Endothelial cell of hepatic sinusoid (primary cell): ENCODE measurements around the gene AACS.
"Not testable (repeated sequence)": the region's sequence is repeated elsewhere in the genome, so short reads cannot be mapped to it uniquely, and the experiment has no call there.

Source experiments
- in situ Hi-C: cut with HindIII; loops from 2 replicates; pipeline ENCODE4 v1.10.0; 2017; ENCODE audit warnings: low sequenced_read_pairs

Gene AACS

GRCh38 chr12:125121106-125121505 lies 55.9 kb downstream of the AACS start:
- in situ Hi-C loops = no loop called here

- in situ Hi-C loops = no loop called here
Observed at GRCh38 chr12:125122668-125123067, 57.4 kb downstream of the AACS start.

GRCh38 chr12:125124320-125124966 lies 59.2 kb downstream of the AACS start:
- in situ Hi-C loops = no loop called here

GRCh38 chr12:125125271-125125670 lies 60.0 kb downstream of the AACS start:
- in situ Hi-C loops = no loop called here

- in situ Hi-C loops = no loop called here
Observed at GRCh38 chr12:125128439-125129178, 63.4 kb downstream of the AACS start.

- in situ Hi-C loops = no loop called here
Observed at GRCh38 chr12:125129179-125129571, 63.9 kb downstream of the AACS start.

GRCh38 chr12:125129591-125130255 lies 64.5 kb downstream of the AACS start:
- in situ Hi-C loops = no loop called here

GRCh38 chr12:125131958-125132357 lies 66.7 kb downstream of the AACS start:
- in situ Hi-C loops = no loop called here

GRCh38 chr12:125132698-125133400 lies 67.6 kb downstream of the AACS start:
- in situ Hi-C loops = no loop called here

- in situ Hi-C loops = no loop called here
Observed at GRCh38 chr12:125133616-125134015, 68.4 kb downstream of the AACS start.

- in situ Hi-C loops = no loop called here
Observed at GRCh38 chr12:125134576-125134975, 69.3 kb downstream of the AACS start.

- in situ Hi-C loops = no loop called here
Observed at GRCh38 chr12:125135906-125136305, 70.7 kb downstream of the AACS start.

- in situ Hi-C loops = no loop called here
Observed at GRCh38 chr12:125136702-125137101, 71.5 kb downstream of the AACS start.

GRCh38 chr12:125137766-125138344 lies 72.6 kb downstream of the AACS start:
- in situ Hi-C loops = no loop called here

- in situ Hi-C loops = no loop called here
Observed at GRCh38 chr12:125140279-125141209, 75.3 kb downstream of the AACS start.

- in situ Hi-C loops = not testable (repeated sequence)
Observed at GRCh38 chr12:125141210-125141573, 76.0 kb downstream of the AACS start.

- in situ Hi-C loops = no loop called here
Observed at GRCh38 chr12:125142601-125143000, 77.4 kb downstream of the AACS start.

GRCh38 chr12:125143491-125143890 lies 78.3 kb downstream of the AACS start:
- in situ Hi-C loops = no loop called here

GRCh38 chr12:125145196-125145595 lies 80.0 kb downstream of the AACS start:
- in situ Hi-C loops = no loop called here

- in situ Hi-C loops = no loop called here
Observed at GRCh38 chr12:125148316-125148715, 83.1 kb downstream of the AACS start.
